ENCODE data around the gene IGF1. TPM values are rescaled to one million over a fixed set of nuclear protein-coding genes. Genes with fewer than 3 reads are reported as not detected.

The IGF1 gene
- total and polyA plus RNA-seq, 9 of the 15 experiments (the other 6 are each of a cell fraction or from before 2014, with no cell fraction given), result 3.7 to 13.9 (median 4.5) TPM

- TF ChIP-seq BCL6 (CRISPR knock-in tag; IDR thresholded peaks at IDR 0.05) (no peak), THAP12 (CRISPR knock-in tag; IDR thresholded peaks at IDR 0.05) (no peak), ZSCAN29 (IDR thresholded peaks at IDR 0.05) (no peak), AFF1 (IDR thresholded peaks at IDR 0.05; ENCODE audit: low read depth in 1 of 2, partially characterized antibody in 2 of 2) (peak; percentile 73 to 75), NCOR1 (IDR thresholded peaks at IDR 0.05) (peak; percentile 55; the same call in 1 of the 2 replicates), SIN3B (IDR thresholded peaks at IDR 0.05; ENCODE audit: low read depth) (no peak), SMARCA5 (IDR thresholded peaks at IDR 0.05) (no peak), PML (IDR thresholded peaks at IDR 0.05; ENCODE audit: low read length) (0 out of 2 replicates have a peak, but pooled peaks have one; percentile 24), REST (IDR thresholded peaks at IDR 0.05; ENCODE audit: borderline replicate concordance) (peak; percentile 27; the same call in 1 of the 2 replicates), REST (CRISPR knock-in tag; IDR thresholded peaks at IDR 0.05; ENCODE audit: low read depth) (no peak), KHSRP (IDR thresholded peaks at IDR 0.05) (no peak), ATF1 (CRISPR knock-in tag; IDR thresholded peaks at IDR 0.05) (no peak), ATF1 (tag; IDR thresholded peaks at IDR 0.05) (peak; percentile 53), CCNT2 (IDR thresholded peaks at IDR 0.05; ENCODE audit: borderline replicate concordance, extremely low read depth, insufficient read length, low read depth, low read length) (no peak), RFX1 (IDR thresholded peaks at IDR 0.05) (no peak), NBN (IDR thresholded peaks at IDR 0.05; ENCODE audit: low read depth) (peak; percentile 87), ZBTB8A (IDR thresholded peaks at IDR 0.05; ENCODE audit: partially characterized antibody) (no peak)
Measured at GRCh38 chr12:102441077-102441596, 39.2 kb downstream of the IGF1 start (continued).

Data from K562 (cell line).